Cerebellar cortex (tissue), 1 donor: Measurements from ENCODE around the gene EPB41L1.

ENCODE experiments used
- DNase-seq: peaks from one replicate; pipeline ENCODE4 v3.0.0-alpha.2; 2015; ENCODE audit warnings: low spot score

Gene EPB41L1

GRCh38 chr20:36261389-36262105 lies 107.0 kb downstream of the EPB41L1 start:
- DNase-seq, result no peak

DNA sequence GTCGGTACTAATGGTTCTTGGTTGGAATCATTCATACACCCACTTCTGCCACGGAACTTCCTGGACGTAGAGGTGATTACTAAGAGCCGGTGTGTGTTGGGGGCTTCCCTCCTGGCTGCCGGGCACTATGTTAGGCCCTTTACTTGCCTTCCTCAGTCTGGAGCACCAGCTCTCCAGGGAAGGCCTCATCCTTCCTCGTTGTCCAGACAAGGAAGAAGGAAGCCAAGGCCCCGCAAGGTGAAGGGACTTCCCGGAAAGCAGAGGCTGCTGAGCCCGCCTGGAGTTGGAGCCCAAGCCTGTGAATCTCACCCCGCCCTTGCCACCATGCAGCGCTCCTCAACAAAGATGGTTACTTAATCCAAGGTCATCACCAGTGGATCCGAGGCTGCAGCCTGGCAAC lies 107.9 kb downstream of the EPB41L1 start:
- no peak for DNase-seq

DNA sequence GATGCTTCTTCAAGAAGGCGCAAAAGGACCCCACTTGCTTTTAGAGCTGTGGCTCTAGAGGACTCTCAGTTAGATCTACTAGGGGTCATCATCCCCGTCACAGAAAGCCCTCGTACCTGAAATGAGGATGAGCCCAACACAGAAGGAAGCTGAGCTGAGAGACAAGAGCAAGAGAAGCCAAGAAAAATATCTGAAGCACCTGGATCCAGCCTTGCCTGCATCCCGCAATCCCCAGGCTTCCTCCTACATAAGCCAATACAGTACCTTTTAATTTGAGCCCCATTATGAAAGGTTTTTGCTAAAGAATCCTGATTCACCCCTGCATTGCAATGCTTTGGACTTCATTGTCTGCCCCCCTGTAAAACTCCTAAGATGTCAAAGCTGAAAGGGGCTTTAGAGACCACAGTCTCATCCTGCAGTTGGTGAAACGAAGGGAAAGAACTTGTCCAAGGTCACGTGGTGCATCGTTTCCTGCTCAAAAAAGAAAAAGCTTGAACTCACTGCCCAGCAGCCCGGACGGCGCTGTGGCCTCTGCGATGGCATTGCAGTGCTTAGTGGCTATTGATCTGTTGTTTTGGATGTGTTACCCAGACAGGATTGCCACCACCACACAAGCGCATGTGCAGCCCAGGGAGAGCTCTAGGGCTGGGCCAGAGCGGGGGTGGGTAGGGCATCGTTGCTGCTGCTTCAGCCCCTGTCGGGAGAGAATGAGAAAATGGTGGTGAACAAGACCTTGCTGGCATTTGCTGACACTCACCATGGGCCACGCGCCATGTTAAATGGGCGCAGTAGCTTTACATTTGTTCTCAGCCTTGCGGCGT lies 110.1 kb downstream of the EPB41L1 start:
- DNase-seq, result no peak

- DNase-seq, result no peak
These were observed 111.6 kb downstream of the EPB41L1 start for GRCh38 chr20:36266189-36266588.

DNA sequence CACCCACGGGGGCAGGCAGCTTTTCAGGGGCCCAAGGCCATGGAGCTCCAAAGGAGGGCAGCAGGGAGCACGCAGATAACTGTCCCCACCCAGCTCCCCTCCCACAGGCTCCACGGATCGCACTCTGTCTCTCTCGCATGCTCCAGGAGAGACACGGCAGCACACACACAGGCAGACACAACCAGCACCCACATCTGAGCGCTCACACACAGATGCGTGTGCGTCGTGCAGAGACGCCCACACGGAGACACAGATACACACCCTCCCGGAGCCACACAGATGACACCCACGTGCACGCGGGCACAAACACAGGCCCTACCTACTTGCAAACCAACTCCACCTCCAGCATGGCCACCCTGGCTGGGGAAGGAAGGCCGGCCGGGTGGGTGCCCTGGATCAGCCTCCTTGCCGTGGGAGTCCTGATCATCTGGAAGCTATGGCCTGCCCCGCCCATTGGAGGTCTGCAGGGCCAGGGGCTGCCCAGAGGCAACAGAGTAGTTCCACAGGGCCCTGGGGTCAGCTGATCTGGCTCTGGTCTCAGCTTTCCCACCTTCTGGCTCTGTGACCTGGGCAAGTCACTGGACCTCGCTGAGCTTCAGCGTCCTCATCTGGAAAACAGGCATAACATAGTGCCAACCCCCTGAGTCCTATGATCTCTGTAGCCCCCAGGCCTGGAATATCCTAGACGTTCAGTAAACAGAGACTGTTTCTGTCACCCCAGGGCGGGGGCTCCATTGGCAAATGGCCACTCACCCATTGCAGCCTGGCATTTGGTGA lies 113.3 kb downstream of the EPB41L1 start:
- no peak for DNase-seq

GRCh38 chr20:36268440-36269342 lies 114.2 kb downstream of the EPB41L1 start:
- no peak for DNase-seq

- no peak for DNase-seq
These were observed 115.0 kb downstream of the EPB41L1 start for GRCh38 chr20:36269507-36269906.

GRCh38 chr20:36270744-36271638 lies 116.5 kb downstream of the EPB41L1 start:
- DNase-seq, result no peak

DNA sequence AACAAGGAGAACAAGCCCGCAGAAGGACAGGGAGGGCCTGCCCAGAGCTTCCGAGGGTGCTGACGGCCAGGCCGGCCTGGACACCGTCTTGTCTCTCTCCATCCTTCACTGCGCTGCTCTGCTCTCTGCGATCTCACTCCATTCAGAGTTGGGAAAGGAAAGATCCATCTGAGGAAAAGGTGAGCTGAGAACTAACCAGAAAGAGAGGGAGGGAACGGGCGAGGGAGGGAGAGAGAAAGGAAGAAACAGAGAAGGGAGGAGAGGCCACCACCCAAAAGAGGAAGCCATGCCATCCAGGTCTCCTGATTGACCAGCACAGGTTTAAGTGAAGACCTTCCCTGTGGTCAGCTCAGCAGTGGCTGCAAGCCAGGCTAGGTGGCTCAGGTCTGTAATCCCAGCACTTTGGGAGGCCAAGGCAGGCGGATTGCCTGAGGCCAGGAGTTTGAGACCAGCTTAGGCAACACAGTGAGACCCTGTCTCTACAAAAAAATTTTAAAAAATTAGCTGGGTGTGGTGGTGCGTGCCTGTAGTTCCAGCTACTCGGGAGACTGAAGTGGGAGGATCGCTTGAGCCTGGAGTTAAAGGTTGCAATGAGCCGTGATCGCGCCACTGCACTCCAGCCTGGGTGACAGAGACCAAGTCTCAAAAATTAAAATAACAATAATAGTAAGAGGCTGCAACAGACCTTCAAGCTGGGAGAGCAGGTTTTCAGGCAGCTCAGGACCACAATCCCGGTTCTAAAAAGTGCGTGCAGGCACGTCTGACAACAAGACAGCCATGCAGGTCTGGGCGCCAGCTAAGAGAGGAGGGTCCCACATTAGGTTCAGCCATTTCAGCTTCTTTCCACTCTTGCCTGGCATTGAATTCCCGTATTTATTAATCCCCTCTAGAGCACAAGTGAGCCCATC lies 117.4 kb downstream of the EPB41L1 start:
- DNase-seq, result no peak

DNA sequence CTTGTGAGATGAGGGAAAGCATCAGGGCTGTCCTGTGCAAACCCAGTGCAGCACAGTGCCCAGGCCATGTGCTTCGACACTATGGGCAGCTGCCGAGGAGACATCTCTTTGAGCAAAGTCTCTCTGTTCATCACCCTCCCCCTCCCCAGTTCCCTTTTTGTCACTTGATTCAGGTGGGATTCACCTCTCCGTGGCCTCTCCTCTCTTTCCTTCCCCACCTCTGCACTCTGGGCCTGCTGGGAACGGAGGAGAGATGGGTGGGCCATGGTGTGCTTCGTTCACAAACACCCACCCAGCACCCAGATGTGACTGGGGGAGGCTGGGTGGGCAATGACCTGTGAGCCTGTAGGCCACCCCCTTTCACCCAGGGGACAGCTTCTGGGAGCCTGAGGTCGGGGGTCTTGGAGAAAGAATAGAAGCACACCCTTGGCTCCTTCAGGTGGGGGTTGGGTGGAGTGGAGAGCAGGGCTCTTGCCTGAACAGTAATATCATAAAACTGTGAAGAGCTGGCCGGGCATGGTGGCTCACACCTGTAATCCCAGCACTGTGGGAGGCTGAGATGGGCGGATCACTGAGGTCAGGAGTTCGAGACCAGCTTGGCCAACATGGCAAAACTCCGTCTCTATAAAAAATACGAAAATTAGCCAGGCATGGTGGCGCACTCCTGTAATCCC lies 118.1 kb downstream of the EPB41L1 start:
- no peak for DNase-seq

DNA sequence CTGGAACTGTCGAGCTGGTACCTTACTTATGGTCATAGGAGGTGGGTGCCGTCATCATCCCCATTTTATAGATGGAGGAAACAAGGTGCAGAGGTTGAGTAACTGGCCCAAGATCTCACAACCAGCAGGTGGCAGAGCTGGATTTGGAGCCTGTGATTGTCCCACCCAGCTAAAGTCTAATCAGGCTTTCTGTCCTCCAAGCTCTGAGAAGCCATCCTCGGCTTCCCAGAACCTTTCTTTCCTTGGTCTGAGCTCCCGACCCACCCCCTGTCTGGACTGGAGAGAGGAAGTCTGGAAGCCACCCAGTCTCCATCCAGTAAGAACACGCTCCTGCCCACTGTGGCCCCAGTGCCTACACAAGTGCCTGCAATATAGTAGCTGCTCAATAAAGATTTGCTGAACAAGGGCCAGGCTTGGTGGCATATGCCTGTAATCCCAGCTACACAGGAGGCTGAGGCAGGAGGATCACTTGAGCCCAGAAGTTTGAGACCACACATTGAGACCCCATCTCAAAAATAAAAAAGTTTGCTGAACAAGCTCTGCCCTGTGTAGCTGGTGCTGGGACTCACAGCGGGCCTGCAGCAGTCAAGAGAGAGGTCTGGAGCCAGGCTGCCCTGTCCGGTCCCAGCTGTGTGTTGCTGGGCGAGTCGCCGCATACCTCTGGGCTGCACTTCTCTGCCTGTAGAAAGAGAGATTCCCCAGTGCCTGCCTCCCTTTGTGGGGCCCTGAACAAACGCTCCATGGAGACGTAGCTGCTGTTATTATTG lies 119.1 kb downstream of the EPB41L1 start:
- DNase-seq, result peak; percentile 16

DNA sequence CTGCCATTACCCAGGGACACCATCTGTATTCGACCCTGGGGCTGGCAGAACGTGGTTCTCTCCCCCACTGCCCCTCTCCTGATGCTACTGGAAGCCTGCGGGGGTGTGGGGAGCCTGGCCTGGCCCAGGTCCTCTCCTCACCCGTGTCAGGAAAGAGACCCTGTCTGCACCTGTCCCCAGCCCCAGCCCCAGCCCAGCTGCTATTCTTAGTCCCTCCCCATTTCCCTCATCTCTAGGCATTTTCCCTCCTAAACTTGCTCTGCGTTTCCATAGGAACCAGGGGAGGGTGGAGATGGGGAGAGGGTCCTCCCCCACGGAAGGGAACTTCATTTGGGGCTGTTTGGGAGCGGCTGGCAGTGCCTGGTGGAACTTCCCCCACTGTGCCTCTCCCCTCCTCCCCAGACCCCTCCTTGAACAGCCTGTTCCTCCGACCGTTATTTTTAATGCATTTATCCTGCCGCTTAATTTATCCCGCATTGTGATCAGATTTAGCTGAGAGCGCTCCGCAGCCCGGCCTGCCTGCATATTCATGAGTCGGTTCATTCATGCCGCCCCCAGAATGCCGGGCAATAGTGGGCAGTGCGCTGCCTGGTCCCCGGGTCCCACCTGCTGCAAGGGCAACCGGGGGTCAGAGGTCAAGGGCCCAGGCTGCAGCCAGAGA lies 119.8 kb downstream of the EPB41L1 start:
- no peak for DNase-seq

DNA sequence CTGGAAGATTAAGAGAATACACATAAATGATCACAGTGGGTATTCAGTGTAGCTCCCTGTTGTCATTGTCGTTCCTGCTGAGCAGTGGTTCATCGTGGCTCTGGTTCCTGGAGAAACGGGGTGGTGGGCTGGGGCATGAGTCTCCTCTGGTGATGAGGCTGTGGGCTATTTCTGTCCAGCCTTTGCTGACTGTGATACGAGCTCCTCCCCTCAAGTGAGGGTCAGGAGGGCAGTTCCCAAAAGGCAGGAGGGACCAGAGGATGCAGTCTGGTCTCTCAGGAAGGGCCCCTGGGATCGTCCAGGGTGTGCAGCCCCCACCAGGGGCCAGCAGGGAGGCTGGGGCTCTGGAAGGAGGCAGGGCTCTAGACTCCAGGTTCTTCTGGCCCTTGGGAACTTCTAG lies 120.5 kb downstream of the EPB41L1 start:
- no peak for DNase-seq

- DNase-seq, result no peak
These were observed 121.1 kb downstream of the EPB41L1 start for GRCh38 chr20:36275441-36276189.

GRCh38 chr20:36277546-36277945 lies 123.0 kb downstream of the EPB41L1 start:
- DNase-seq, result no peak

DNA sequence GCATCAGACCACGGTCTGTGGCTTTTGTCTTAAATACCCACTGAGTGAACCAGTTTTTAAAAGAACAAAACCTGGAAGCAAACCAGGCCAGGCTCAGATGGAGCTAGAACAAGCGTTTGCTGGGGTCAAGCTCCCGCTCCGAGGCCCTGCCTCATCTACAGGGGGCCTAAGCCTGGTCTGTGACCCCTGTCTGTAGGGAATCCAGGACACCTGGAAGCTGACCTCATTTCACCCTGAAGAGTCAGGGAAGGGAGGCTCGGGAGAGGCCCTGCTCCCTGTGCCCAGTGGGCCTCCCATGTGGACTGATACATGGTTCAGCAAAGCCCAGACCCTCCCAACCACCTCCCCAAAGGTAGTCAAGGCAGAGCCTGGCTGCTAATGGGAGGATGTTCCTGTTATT lies 124.8 kb downstream of the EPB41L1 start:
- DNase-seq, result no peak

GRCh38 chr20:36279776-36280175 lies 125.2 kb downstream of the EPB41L1 start:
- no peak for DNase-seq
